HEK293 (cell line): Measurements from ENCODE around the gene C6orf47.
A peak's percentile ranks its signal among the peaks of the same experiment; 100 is the strongest.

Experiments
- CTCF ChIA-PET: fragments of 350-600 bp; formaldehyde crosslinking; extraction: SDS; loops from one replicate; lab custom pipeline; 2021; ENCODE audit warnings: antibody characterized with exemption; lab: Yijun Ruan, JAX
- POLR2A ChIA-PET: fragments of 300-600 bp; formaldehyde crosslinking; extraction: SDS; loops from one replicate; lab custom pipeline; 2020; ENCODE audit warnings: antibody characterized with exemption, inconsistent platforms; lab: Yijun Ruan, JAX
- H3K27ac ChIP-seq: fragments of 200-500 bp; sonication (Bioruptor generic); 2 replicates; pipeline ENCODE4 v1.5.1; 2014; ENCODE audit warnings: low read depth, low read length, control low read depth, inconsistent platforms; ENCODE audit errors: extremely low read depth
- H3K36me3 ChIP-seq, 2 experiments: fragments of 200-500 bp in 1 of 2; sonication (Bioruptor generic) in 1 of 2; 1 replicate in 1 of 2; 2 replicates in 1 of 2; pipeline ENCODE4 v1.5.1; 2014 to 2017; ENCODE audit warnings: inconsistent platforms in 2 of 2, low read length in 2 of 2; ENCODE audit not compliant: control insufficient read depth in 2 of 2, insufficient read depth in 1 of 2
- H3K4me1 ChIP-seq: fragments of 200-500 bp; sonication (Bioruptor generic); 2 replicates; pipeline ENCODE4 v1.5.1; 2014; ENCODE audit warnings: mild to moderate bottlenecking, low read length, inconsistent platforms; ENCODE audit not compliant: control insufficient read depth, insufficient read depth
- H3K4me3 ChIP-seq: 2 replicates; pipeline ENCODE4 v1.5.1; 2011; ENCODE audit warnings: low read depth, mild to moderate bottlenecking, control low read depth, low read length, moderate library complexity
- H3K9me3 ChIP-seq: fragments of 200-500 bp; sonication (Bioruptor generic); 2 replicates; pipeline ENCODE4 v1.5.1; 2014; ENCODE audit warnings: low read depth, low read length, inconsistent platforms; ENCODE audit not compliant: control insufficient read depth, insufficient read depth
- GLI4 ChIP-seq: fragments of 450-650 bp; formaldehyde crosslinking; IDR thresholded peaks from 2 replicates; pipeline ENCODE4 v1.5.1; 2016; ENCODE audit warnings: missing biosample characterization, missing genetic modification characterization
- HOXD13 ChIP-seq: sonication (generic); formaldehyde crosslinking; IDR thresholded peaks from 2 replicates; pipeline ENCODE4 v1.8.0; 2022; ENCODE audit warnings: missing genetic modification reagents, borderline replicate concordance
- IKZF3 ChIP-seq: fragments of 450-650 bp; IDR thresholded peaks from 2 replicates; pipeline ENCODE4 v1.5.0; 2018; ENCODE audit warnings: missing biosample characterization, mild to moderate bottlenecking, missing genetic modification characterization, moderate library complexity
- KLF1 ChIP-seq: fragments of 450-650 bp; formaldehyde crosslinking; IDR thresholded peaks from 2 replicates; pipeline ENCODE4 v1.5.1; 2016; ENCODE audit warnings: missing biosample characterization, missing genetic modification characterization
- MYNN ChIP-seq: fragments of 450-650 bp; formaldehyde crosslinking; IDR thresholded peaks from 2 replicates; pipeline ENCODE4 v1.5.1; 2016; ENCODE audit warnings: missing biosample characterization, missing genetic modification characterization, borderline replicate concordance
- RBAK ChIP-seq: fragments of 450-650 bp; formaldehyde crosslinking; IDR thresholded peaks from 2 replicates; pipeline ENCODE4 v1.5.1; 2016; ENCODE audit warnings: missing biosample characterization, missing genetic modification characterization
- ZBTB8A ChIP-seq: fragments of 450-650 bp; formaldehyde crosslinking; IDR thresholded peaks from 2 replicates; pipeline ENCODE4 v1.5.1; 2016; ENCODE audit warnings: missing biosample characterization, missing genetic modification characterization
- ZFP41 ChIP-seq: fragments of 450-650 bp; formaldehyde crosslinking; IDR thresholded peaks from 2 replicates; pipeline ENCODE4 v1.5.1; 2016; ENCODE audit warnings: missing biosample characterization, missing genetic modification characterization, borderline replicate concordance
- ZNF10 ChIP-seq: fragments of 450-650 bp; formaldehyde crosslinking; IDR thresholded peaks from 2 replicates; pipeline ENCODE4 v1.5.1; 2017; ENCODE audit warnings: missing biosample characterization, missing genetic modification characterization
- ZNF133 ChIP-seq: fragments of 450-650 bp; formaldehyde crosslinking; IDR thresholded peaks from 2 replicates; pipeline ENCODE4 v1.5.1; 2016; ENCODE audit warnings: missing biosample characterization, missing genetic modification characterization
- ZNF16 ChIP-seq: fragments of 450-650 bp; formaldehyde crosslinking; IDR thresholded peaks from 2 replicates; pipeline ENCODE4 v1.5.1; 2016; ENCODE audit warnings: low read depth, missing biosample characterization, missing genetic modification characterization
- ZNF2 ChIP-seq: fragments of 450-650 bp; formaldehyde crosslinking; IDR thresholded peaks from 2 replicates; pipeline ENCODE4 v1.5.1; 2016; ENCODE audit warnings: missing biosample characterization, missing genetic modification characterization
- ZNF211 ChIP-seq: fragments of 450-650 bp; formaldehyde crosslinking; IDR thresholded peaks from 2 replicates; pipeline ENCODE4 v1.5.1; 2016; ENCODE audit warnings: low read depth, missing biosample characterization, missing genetic modification characterization
- ZNF223 ChIP-seq: fragments of 450-650 bp; formaldehyde crosslinking; IDR thresholded peaks from 2 replicates; pipeline ENCODE4 v1.5.1; 2016; ENCODE audit warnings: missing biosample characterization, missing genetic modification characterization
- ZNF239 ChIP-seq: fragments of 450-650 bp; formaldehyde crosslinking; IDR thresholded peaks from 2 replicates; pipeline ENCODE4 v1.5.1; 2016; ENCODE audit warnings: missing biosample characterization, missing genetic modification characterization
- ZNF302 ChIP-seq: fragments of 450-650 bp; formaldehyde crosslinking; IDR thresholded peaks from 2 replicates; pipeline ENCODE4 v1.5.1; 2016; ENCODE audit warnings: missing biosample characterization, missing genetic modification characterization, low read depth
- ZNF48 ChIP-seq: fragments of 450-650 bp; formaldehyde crosslinking; IDR thresholded peaks from 2 replicates; pipeline ENCODE4 v1.5.1; 2016; ENCODE audit warnings: missing biosample characterization, missing genetic modification characterization
- ZNF585B ChIP-seq: fragments of 450-650 bp; formaldehyde crosslinking; IDR thresholded peaks from 2 replicates; pipeline ENCODE4 v1.5.1; 2016; ENCODE audit warnings: missing biosample characterization, missing genetic modification characterization
- ZNF600 ChIP-seq: fragments of 450-650 bp; formaldehyde crosslinking; IDR thresholded peaks from 2 replicates; pipeline ENCODE4 v1.5.1; 2016; ENCODE audit warnings: missing biosample characterization, missing genetic modification characterization
- ZNF629 ChIP-seq: fragments of 450-650 bp; formaldehyde crosslinking; IDR thresholded peaks from 2 replicates; pipeline ENCODE4 v1.5.1; 2017; ENCODE audit warnings: missing biosample characterization, missing genetic modification characterization
- ZNF792 ChIP-seq: fragments of 450-650 bp; formaldehyde crosslinking; IDR thresholded peaks from 2 replicates; pipeline ENCODE4 v1.5.1; 2016; ENCODE audit warnings: missing biosample characterization, missing genetic modification characterization
- ZXDB ChIP-seq: fragments of 450-650 bp; formaldehyde crosslinking; IDR thresholded peaks from 2 replicates; pipeline ENCODE4 v1.5.1; 2016; ENCODE audit warnings: missing biosample characterization, missing genetic modification characterization
- TF ChIP-seq, protein P1 (sequence below): sonication (generic); formaldehyde crosslinking; IDR thresholded peaks from 2 replicates; pipeline ENCODE4 v1.8.1; 2022; ENCODE audit warnings: mild to moderate bottlenecking, moderate library complexity, missing genetic modification reagents
- TF ChIP-seq, protein P2 (sequence below): fragments of 450-650 bp; formaldehyde crosslinking; IDR thresholded peaks from 2 replicates; pipeline ENCODE4 v1.5.1; 2016; ENCODE audit warnings: missing biosample characterization, missing genetic modification characterization
- TF ChIP-seq, protein P3 (sequence below): fragments of 450-650 bp; formaldehyde crosslinking; IDR thresholded peaks from 2 replicates; pipeline ENCODE4 v1.5.1; 2017; ENCODE audit warnings: missing biosample characterization, missing genetic modification characterization

The C6orf47 gene

DNA sequence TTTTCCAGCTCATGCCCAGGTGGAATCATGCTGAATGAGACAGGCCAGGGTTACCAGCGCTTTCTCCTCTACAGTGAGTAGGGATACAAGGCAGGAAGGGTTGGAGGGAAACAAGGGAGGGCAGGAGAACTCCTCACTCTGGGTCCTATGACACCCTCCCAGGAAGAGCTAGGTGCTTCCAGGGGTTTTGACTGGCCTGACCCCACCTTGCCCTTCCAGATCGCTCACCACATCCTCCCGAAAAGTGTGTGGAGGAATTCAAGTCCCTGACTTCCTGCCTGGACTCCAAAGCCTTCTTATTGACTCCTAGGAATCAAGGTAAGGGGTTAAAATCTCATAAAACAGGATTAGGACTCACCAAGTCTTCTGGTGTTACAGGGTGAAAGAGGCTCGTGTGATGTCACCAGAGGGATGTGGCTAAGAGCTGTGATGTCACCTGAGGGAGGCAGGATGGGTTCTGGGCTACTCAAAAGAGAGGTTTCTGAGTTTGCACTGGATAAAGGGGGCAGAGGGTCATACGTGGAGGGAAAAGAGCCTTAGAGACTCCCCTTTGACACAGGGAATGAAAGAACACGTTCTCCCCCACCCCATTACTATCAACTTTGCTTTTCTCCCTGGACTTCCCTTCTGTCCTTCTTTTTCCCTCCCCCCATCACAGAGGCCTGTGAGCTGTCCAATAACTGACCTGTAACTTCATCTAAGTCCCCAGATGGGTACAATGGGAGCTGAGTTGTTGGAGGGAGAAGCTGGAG lies 3.0 kb downstream of the C6orf47 start (continued):
- TF ChIP-seq, protein P1, sequence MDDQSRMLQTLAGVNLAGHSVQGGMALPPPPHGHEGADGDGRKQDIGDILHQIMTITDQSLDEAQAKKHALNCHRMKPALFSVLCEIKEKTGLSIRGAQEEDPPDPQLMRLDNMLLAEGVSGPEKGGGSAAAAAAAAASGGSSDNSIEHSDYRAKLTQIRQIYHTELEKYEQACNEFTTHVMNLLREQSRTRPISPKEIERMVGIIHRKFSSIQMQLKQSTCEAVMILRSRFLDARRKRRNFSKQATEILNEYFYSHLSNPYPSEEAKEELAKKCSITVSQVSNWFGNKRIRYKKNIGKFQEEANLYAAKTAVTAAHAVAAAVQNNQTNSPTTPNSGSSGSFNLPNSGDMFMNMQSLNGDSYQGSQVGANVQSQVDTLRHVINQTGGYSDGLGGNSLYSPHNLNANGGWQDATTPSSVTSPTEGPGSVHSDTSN (CRISPR knock-in tag), result no peak
- TF ChIP-seq ZNF223 (tag by site-specific recombination) (no peak), ZNF585B (no peak), ZNF48 (tag by site-specific recombination) (no peak), ZNF629 (tag by site-specific recombination) (peak; percentile 96), HOXD13 (CRISPR knock-in tag) (0 out of 2 replicates have a peak, but pooled peaks have one; percentile 17), ZNF133 (no peak), ZNF302 (no peak)
- TF ChIP-seq, all 188 proteins: peak for 9

DNA sequence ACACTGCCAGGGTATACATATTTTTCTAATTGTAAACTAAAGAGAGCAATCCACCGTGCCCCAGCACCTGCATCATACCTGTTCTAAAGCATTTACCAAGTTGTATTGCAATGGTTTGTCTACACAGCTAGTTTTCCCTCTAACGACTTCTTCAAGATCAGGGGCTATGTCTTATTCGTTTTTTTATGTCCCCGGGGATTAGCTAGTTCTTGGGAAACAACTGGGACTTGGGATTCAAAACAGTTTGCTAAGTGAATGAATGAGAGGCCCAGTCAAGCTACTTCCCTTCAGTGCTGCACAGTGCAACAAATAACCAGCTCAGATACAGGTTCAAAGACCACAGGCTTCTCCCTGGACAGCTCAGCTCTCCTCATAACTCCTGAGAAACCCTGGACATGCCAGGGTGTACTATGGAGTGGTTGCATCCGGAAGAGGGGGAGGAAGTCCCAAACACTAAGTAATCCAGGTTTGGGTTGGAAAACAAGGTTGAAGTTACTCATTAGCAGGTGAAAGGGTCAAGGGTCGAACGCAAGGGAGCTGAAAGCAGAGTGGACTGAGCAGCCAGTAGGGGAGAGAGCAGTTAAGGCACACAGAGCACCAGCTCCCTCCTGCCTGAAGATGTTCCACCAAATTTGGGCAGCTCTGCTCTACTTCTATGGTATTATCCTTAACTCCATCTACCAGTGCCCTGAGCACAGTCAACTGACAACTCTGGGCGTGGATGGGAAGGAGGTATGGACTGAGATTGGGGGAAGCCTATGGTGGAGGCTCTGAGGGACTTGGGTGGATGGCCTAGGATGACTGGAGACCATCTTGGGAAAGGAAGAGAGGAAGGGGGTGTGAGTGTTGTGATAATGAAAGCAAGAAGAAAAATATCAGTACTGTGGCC lies 5.0 kb downstream of the C6orf47 start, which contains the start of gene APOM:
APOM (plus strand) TSS at position 546 of the 889 bp plus-strand sequence; CDS start at position 619, 73 bp downstream.
- CTCF ChIA-PET, result interaction anchor here (0.6 to 2.5 kb wide), 5 partner anchors 10 to 139 kb away, joined by 3 to 12 read pairs (median 4); partner anchors contain the start of genes ATP6V1G2, CSNK2B and GPANK1
- TF ChIP-seq, protein P2, sequence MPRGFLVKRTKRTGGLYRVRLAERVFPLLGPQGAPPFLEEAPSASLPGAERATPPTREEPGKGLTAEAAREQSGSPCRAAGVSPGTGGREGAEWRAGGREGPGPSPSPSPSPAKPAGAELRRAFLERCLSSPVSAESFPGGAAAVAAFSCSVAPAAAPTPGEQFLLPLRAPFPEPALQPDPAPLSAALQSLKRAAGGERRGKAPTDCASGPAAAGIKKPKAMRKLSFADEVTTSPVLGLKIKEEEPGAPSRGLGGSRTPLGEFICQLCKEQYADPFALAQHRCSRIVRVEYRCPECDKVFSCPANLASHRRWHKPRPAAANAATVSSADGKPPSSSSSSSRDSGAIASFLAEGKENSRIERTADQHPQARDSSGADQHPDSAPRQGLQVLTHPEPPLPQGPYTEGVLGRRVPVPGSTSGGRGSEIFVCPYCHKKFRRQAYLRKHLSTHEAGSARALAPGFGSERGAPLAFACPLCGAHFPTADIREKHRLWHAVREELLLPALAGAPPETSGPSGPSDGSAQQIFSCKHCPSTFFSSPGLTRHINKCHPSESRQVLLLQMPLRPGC, result no peak
- TF ChIP-seq ZNF239, result no peak
- TF ChIP-seq, protein P3, sequence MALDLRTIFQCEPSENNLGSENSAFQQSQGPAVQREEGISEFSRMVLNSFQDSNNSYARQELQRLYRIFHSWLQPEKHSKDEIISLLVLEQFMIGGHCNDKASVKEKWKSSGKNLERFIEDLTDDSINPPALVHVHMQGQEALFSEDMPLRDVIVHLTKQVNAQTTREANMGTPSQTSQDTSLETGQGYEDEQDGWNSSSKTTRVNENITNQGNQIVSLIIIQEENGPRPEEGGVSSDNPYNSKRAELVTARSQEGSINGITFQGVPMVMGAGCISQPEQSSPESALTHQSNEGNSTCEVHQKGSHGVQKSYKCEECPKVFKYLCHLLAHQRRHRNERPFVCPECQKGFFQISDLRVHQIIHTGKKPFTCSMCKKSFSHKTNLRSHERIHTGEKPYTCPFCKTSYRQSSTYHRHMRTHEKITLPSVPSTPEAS, result no peak
- no peak for TF ChIP-seq ZNF600 (tag by site-specific recombination)
- TF ChIP-seq ZNF629 (tag by site-specific recombination), result no peak
- TF ChIP-seq, all 188 proteins: peak for 0
- no peak within 1 kb of the TSS for H3K4me3 ChIP-seq
- H3K4me1 ChIP-seq, result 0 out of 2 replicates have a peak, but pooled peaks cover 6% of the 10 kb centered on the region
- H3K9me3 ChIP-seq, result no peaks in the 10 kb centered on the region
- no peak within 1 kb of the TSS for H3K27ac ChIP-seq
- peaks cover 7 to 39% of the 10 kb centered on the region in 2 experiments; a peak in 2 of 3 replicates for H3K36me3 ChIP-seq
- POLR2A ChIA-PET, result interaction anchor here (0.7 to 7.7 kb wide), 7 partner anchors 8 to 172 kb away, joined by 3 to 180 read pairs (median 4); partner anchors contain the start of genes C6orf47, CSNK2B, GPANK1 and HSPA1B

DNA sequence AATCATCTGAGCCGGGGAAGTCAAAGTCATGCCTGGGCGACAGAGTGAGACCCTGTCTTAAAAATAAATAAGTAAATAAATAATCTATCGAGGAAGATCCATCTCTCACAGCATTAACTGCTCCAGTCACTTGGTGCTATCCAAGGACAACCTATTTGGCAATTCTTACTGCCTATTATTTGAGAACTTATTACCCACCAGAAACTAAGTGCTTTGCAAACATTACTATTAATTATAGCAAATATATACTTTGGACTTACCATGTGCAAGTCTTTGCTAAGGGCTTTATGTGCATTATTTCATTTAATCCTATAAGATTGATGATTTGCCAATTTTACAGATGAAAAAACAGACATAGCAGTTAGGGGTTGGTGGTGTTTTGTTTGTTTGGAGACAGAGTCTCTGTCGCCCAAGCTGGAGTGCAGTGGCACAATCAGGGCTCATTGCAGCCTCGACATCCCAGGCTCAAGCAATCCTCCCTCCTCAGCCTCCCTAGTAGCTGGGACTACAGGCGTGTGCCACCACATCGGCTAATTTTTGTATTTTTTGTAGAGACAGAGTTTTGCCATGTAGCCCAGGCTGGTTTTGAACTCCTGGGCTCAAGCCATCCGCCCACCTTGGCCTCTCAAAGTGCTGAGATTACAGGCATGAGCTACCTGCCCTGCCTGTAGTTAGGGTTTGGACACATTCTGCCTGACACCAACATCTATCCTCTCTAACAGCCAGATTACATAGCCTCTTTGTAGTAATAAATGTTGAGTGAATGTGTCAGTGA lies 5.8 kb downstream of the C6orf47 start:
- peaks cover 15 to 47% of the 10 kb centered on the region in 2 experiments; a peak in 2 of 3 replicates for H3K36me3 ChIP-seq
- H3K4me1 ChIP-seq, result 0 out of 2 replicates have a peak, but pooled peaks cover 6% of the 10 kb centered on the region
- CTCF ChIA-PET, result interaction anchor here (0.7 to 2.5 kb wide), 5 partner anchors 9 to 140 kb away, joined by 4 to 12 read pairs (median 6); partner anchors contain the start of genes CSNK2B and GPANK1
- H3K9me3 ChIP-seq, result no peaks in the 10 kb centered on the region
- H3K27ac ChIP-seq, result no peak overlapping the region
- POLR2A ChIA-PET, result interaction anchor here (0.7 to 7.7 kb wide), 9 partner anchors 9 to 1317 kb away, joined by 3 to 180 read pairs (median 3); partner anchors contain the start of genes C6orf47, CSNK2B, DDX39B and GPANK1
- TF ChIP-seq ZNF2 (tag by site-specific recombination) (no peak), KLF1 (tag by site-specific recombination) (no peak), ZNF792 (no peak), GLI4 (tag by site-specific recombination) (no peak), ZXDB (tag by site-specific recombination) (no peak), ZNF10 (tag by site-specific recombination) (no peak), IKZF3 (tag by site-specific recombination) (no peak), ZNF211 (tag by site-specific recombination) (no peak), ZFP41 (tag by site-specific recombination) (no peak), ZBTB8A (tag by site-specific recombination) (no peak), ZNF16 (tag by site-specific recombination) (no peak), RBAK (tag by site-specific recombination) (no peak), ZNF629 (tag by site-specific recombination) (no peak), MYNN (tag by site-specific recombination) (no peak)
- no peak overlapping the region for H3K4me3 ChIP-seq
